Activated naive CD8-positive, alpha-beta T cell treated with anti-CD3 and anti-CD28 coated beads, Interleukin-2, amount 10 ng/mL, durations not matched to agents 7 days and 5 days (primary cell): ENCODE results near the gene RNF220. TPM values are rescaled to one million over a fixed set of nuclear protein-coding genes. Genes with fewer than 3 reads are reported as not detected.
"Not testable (repeated sequence)": the region's sequence is repeated elsewhere in the genome, so short reads cannot be mapped to it uniquely, and the experiment has no call there.

ENCODE experiments used
- ATAC-seq: fragments of 150-1000 bp; cut with Tn5 transposase; one replicate; pipeline ENCODE4 v1.10.0; 2021; ENCODE audit warnings: low read depth, moderate library complexity
- POLR2A ChIA-PET: fragments of 350-600 bp; sonication (Branson Sonifier 250); formaldehyde crosslinking; loops from one replicate; lab custom pipeline; 2021; ENCODE audit warnings: antibody characterized with exemption; lab: Charles Lee
- DNase-seq: peaks from one replicate; pipeline ENCODE4 v3.0.0; 2021
- H3K27ac Mint-ChIP-seq: one replicate; pipeline ENCODE4 v1.8.0; 2022; ENCODE audit warnings: mild to moderate bottlenecking, mixed read lengths
- H3K27me3 Mint-ChIP-seq: one replicate; pipeline ENCODE4 v1.8.0; 2022; ENCODE audit warnings: mild to moderate bottlenecking, moderate library complexity, mixed read lengths
- H3K36me3 Mint-ChIP-seq: one replicate; pipeline ENCODE4 v1.8.0; 2021; ENCODE audit warnings: mild to moderate bottlenecking, mixed read lengths
- H3K4me1 Mint-ChIP-seq: one replicate; pipeline ENCODE4 v1.8.0; 2021; ENCODE audit warnings: mixed read lengths
- H3K4me3 Mint-ChIP-seq: one replicate; pipeline ENCODE4 v1.8.0; 2022; ENCODE audit warnings: mild to moderate bottlenecking, moderate library complexity, mixed read lengths
- H3K9me3 Mint-ChIP-seq: one replicate; pipeline ENCODE4 v1.8.0; 2021; ENCODE audit warnings: mixed read lengths
- microRNA-seq: library from miRNA; unstranded; fragments of <30 nt; microRNA quantifications from one replicate; pipeline ENCODE4 v1.2.0, GENCODE V29; 2022
- total RNA-seq, 2 experiments: library from RNA; stranded (reverse); gene quantifications; one replicate each; pipeline ENCODE4 v1.2.3, GENCODE V29; 2021

Gene RNF220
- total RNA-seq, 2 experiments from 2014 or later: 91.3 to 94.4 TPM

GRCh38 chr1:44699375-44699774, 294.3 kb downstream of the RNF220 start:
- ATAC-seq, H3K27ac Mint-ChIP-seq, H3K27me3 Mint-ChIP-seq, H3K4me3 Mint-ChIP-seq, DNase-seq, H3K36me3 Mint-ChIP-seq, H3K9me3 Mint-ChIP-seq: not testable (repeated sequence)
- peaks cover 19% of the 10 kb centered on the region for H3K4me1 Mint-ChIP-seq
- POLR2A ChIA-PET: interaction anchor here (4.5 kb wide), 1 partner anchor 22 kb away, joined by 51 read pairs; no protein-coding TSS in a partner anchor

GRCh38 chr1:44700573-44700972, 295.5 kb downstream of the RNF220 start:
- DNase-seq (no peak), ATAC-seq (no peak)
- H3K27me3 Mint-ChIP-seq: no peaks in the 10 kb centered on the region
- H3K27ac Mint-ChIP-seq: no peak overlapping the region
- no peak overlapping the region for H3K4me3 Mint-ChIP-seq
- H3K9me3 Mint-ChIP-seq: no peaks in the 10 kb centered on the region
- no peaks in the 10 kb centered on the region for H3K36me3 Mint-ChIP-seq
- POLR2A ChIA-PET: interaction anchor here (0.5 kb wide), 1 partner anchor 312 kb away, joined by 5 read pairs; no protein-coding TSS in a partner anchor
- H3K4me1 Mint-ChIP-seq: peaks cover 19% of the 10 kb centered on the region

- Mint-ChIP-seq H3K27ac (no peak overlapping the region), H3K27me3 (no peaks in the 10 kb centered on the region), H3K36me3 (no peaks in the 10 kb centered on the region), H3K9me3 (no peaks in the 10 kb centered on the region), H3K4me1 (peaks cover 15% of the 10 kb centered on the region), H3K4me3 (no peak overlapping the region)
- DNase-seq (no peak), ATAC-seq (no peak)
- POLR2A ChIA-PET: interaction anchor here (0.5 to 1.0 kb wide), 2 partner anchors 20 to 40 kb away, joined by 3 to 5 read pairs; no protein-coding TSS in a partner anchor
Measured at GRCh38 chr1:44701141-44701573, 296.1 kb downstream of the RNF220 start.

Small RNAs within 50 kb of the gene (microRNA-seq; reads per million reads assigned to microRNA genes)
- not detected for gene MIR5584

Other genes starting within 250 kb of the RNF220 start
- gene DMAP1, start 191.8 kb upstream of the RNF220 start, total RNA-seq: 10 to 100 TPM; 53.3 to 58.6 TPM
- gene ERI3, start 50.0 kb upstream of the RNF220 start, total RNA-seq: 10 to 100 TPM; 26.5 to 30.4 TPM